ENCODE measurements around the gene ZFP57.
"Not testable (repeated sequence)": the region's sequence is repeated elsewhere in the genome, so short reads cannot be mapped to it uniquely, and the experiment has no call there.

Gene ZFP57

DNA sequence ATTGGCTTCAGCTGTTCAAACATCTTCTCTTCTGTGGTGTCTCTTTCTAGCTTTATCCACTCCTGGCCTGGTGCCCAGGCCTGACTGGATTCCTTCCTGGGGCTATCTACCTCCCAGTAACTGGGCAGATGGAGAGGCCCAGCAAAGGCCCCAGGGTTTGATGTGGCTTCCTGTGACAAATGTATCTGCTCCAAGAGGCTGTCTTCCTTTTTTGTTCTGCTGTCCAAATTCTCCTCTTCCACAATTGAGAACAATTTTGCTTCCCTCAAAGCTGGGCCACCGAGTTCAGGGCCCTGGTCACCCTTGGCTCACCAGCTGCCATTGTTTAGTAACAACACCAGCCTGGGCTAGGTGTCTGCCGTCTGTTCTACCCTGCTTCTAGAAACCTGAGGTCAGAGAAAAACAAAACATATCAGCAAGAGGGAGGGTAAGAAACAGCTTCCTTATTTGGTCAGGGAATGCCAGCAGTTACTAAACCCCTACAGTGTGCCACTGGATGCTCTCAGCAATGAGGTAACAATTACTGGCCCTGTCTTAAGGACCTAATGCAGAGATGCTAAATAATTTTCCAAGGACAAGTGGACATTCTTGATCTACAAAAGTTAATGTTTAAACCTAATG is 3.9 kb downstream of the ZFP57 start:
- no peak for TF ChIP-seq CTCF (IDR thresholded peaks at IDR 0.05; ENCODE audit: low read depth, low read length)
- Histone ChIP-seq H3K9me3 (ENCODE audit: severe bottlenecking) (peaks cover 14% of the 10 kb centered on the region), H3K27ac (no peak overlapping the region), H3K36me3 (no peaks in the 10 kb centered on the region), H3K27me3 (ENCODE audit: insufficient read depth, low read depth, severe bottlenecking) (peaks cover 66% of the 10 kb centered on the region), H3K4me3 (ENCODE audit: low read depth, low read length) (no peak overlapping the region)
- no peak for DNase-seq

DNA sequence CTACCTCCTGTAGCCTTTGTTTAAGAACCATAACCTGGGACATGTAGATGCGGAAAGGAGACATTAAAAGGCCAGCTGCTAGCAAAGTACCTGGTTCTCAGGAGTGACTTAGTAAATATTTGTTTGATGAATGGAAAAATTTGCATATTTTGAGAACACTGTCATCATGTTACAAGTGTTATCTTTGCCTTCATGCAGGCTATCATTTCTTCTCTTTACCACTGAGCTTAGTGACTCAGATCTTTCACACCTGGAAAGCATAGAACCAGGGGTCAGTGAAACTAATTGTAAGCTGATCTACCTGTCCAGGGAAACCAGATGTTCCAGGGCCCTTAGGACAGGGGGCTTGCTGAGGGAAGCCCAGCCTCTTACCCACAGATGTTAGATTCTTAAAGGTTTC is 5.4 kb downstream of the ZFP57 start:
- H3K4me3 ChIP-seq (ENCODE audit: low read depth, low read length): no peak overlapping the region
- peaks cover 12% of the 10 kb centered on the region for H3K9me3 ChIP-seq (ENCODE audit: severe bottlenecking)
- no peaks in the 10 kb centered on the region for H3K36me3 ChIP-seq
- no peak for DNase-seq
- peaks cover 78% of the 10 kb centered on the region for H3K27me3 ChIP-seq (ENCODE audit: insufficient read depth, low read depth, severe bottlenecking)
- TF ChIP-seq CTCF (IDR thresholded peaks at IDR 0.05; ENCODE audit: low read depth, low read length): no peak
- no peak overlapping the region for H3K27ac ChIP-seq

GRCh38 chr6:29674008-29674407 is 6.9 kb downstream of the ZFP57 start:
- H3K36me3 ChIP-seq: no peaks in the 10 kb centered on the region
- peaks cover 8% of the 10 kb centered on the region for H3K9me3 ChIP-seq (ENCODE audit: severe bottlenecking)
- H3K27ac ChIP-seq: no peak overlapping the region
- no peak overlapping the region for H3K4me3 ChIP-seq (ENCODE audit: low read depth, low read length)
- TF ChIP-seq CTCF (IDR thresholded peaks at IDR 0.05; ENCODE audit: low read depth, low read length): no peak
- H3K27me3 ChIP-seq (ENCODE audit: insufficient read depth, low read depth, severe bottlenecking): peaks cover 87% of the 10 kb centered on the region
- DNase-seq: no peak

DNA sequence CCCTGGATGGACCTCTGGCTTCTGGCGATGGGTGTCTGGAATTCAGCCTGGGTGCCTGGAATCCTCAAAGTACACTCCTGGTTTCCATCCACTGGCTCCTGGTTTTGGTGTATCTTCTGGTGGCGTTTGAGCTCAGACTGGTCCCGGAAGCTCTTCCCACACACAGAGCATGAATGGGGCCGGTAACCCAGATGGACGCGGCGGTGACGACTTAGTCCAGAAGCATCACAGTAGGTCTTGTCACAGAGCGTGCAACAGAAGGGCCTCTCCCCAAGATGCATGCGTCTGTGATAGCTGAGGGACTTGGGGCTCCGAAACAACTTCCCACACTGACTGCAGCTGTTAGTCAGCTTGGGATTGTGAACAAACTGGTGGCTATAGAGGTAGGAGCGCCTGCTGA is 7.8 kb downstream of the ZFP57 start:
- Histone ChIP-seq H3K27me3 (ENCODE audit: insufficient read depth, low read depth, severe bottlenecking) (peaks cover 90% of the 10 kb centered on the region), H3K4me3 (ENCODE audit: low read depth, low read length) (no peak overlapping the region), H3K36me3 (no peaks in the 10 kb centered on the region), H3K9me3 (ENCODE audit: severe bottlenecking) (peaks cover 8% of the 10 kb centered on the region), H3K27ac (no peak overlapping the region)
- DNase-seq: no peak
- TF ChIP-seq CTCF (IDR thresholded peaks at IDR 0.05; ENCODE audit: low read depth, low read length): no peak

DNA sequence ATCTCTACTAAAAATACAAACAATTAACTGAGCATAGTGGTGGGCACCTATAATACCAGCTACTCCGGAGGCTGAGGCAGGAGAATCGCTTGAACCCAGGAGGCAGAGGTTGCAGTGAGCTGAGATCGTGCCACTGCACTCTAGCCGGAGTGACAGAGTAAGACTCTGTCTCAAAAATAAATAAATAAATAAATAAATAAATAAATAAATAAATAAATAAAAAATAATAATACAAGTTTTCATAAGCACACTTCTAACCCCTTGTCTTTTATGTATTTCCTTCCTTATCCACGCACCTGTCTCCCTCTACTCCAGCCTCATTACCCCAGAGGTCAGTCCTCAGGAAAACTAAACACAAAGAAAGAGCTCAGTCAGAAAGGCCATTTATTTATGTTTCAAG is 8.8 kb downstream of the ZFP57 start:
- peaks cover 94% of the 10 kb centered on the region for H3K27me3 ChIP-seq (ENCODE audit: insufficient read depth, low read depth, severe bottlenecking)
- not testable (repeated sequence) for DNase-seq; H3K27ac ChIP-seq; H3K36me3 ChIP-seq; H3K9me3 ChIP-seq (ENCODE audit: severe bottlenecking); H3K4me3 ChIP-seq (ENCODE audit: low read depth, low read length)

DNA sequence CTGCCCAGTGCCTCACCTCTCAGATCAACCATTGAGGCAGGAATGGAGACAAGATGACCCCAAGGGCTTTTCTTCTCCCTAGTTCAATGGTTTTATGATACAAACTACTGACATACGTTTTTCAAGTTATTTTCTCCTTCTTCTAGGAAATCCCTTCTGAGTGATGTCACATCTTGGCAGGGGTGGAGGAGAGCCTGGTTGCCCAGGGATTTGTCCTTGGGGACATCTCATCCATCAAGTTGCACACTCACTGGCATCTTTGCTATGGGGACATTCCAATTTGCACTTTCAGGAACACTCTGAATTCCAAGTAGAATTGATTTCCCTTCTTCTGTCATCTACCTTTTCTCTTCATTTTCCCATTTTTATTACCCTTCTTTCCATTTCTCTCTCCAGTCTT is 9.9 kb downstream of the ZFP57 start:
- Histone ChIP-seq H3K36me3 (no peaks in the 10 kb centered on the region), H3K27me3 (ENCODE audit: insufficient read depth, low read depth, severe bottlenecking) (peaks cover 98% of the 10 kb centered on the region), H3K4me3 (ENCODE audit: low read depth, low read length) (no peak overlapping the region), H3K9me3 (ENCODE audit: severe bottlenecking) (peaks cover 8% of the 10 kb centered on the region), H3K27ac (no peak overlapping the region)
- no peak for DNase-seq
- no peak for TF ChIP-seq CTCF (IDR thresholded peaks at IDR 0.05; ENCODE audit: low read depth, low read length)
